SU-DHL-6 (cell line): ENCODE measurements around the gene LSP1.

Experiments
- EZH2phosphoT487 ChIP-seq: fragments of 200-600 bp; sonication (generic), shearing (Covaris generic); conservative IDR thresholded peaks from 2 replicates; pipeline ENCODE4 v1.6.1; 2018; ENCODE audit warnings: mild to moderate bottlenecking, antibody characterized with exemption, low read length, moderate library complexity, mixed read lengths
- TF ChIP-seq, protein P1 (sequence below): fragments of 200-600 bp; sonication (generic); IDR thresholded peaks from one replicate; pipeline ENCODE4 v1.5.1; 2017; ENCODE audit warnings: antibody characterized with exemption, mild to moderate bottlenecking, low read length, moderate library complexity; ENCODE audit not compliant: insufficient read depth, poor library complexity, severe bottlenecking

GRCh38 chr11:1880746-1881441 is 28.0 kb downstream of the LSP1 start:
- TF ChIP-seq, protein P1, sequence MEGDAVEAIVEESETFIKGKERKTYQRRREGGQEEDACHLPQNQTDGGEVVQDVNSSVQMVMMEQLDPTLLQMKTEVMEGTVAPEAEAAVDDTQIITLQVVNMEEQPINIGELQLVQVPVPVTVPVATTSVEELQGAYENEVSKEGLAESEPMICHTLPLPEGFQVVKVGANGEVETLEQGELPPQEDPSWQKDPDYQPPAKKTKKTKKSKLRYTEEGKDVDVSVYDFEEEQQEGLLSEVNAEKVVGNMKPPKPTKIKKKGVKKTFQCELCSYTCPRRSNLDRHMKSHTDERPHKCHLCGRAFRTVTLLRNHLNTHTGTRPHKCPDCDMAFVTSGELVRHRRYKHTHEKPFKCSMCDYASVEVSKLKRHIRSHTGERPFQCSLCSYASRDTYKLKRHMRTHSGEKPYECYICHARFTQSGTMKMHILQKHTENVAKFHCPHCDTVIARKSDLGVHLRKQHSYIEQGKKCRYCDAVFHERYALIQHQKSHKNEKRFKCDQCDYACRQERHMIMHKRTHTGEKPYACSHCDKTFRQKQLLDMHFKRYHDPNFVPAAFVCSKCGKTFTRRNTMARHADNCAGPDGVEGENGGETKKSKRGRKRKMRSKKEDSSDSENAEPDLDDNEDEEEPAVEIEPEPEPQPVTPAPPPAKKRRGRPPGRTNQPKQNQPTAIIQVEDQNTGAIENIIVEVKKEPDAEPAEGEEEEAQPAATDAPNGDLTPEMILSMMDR: no peak
- TF ChIP-seq EZH2phosphoT487: no peak
